GM23338 (cell line): Measurements from ENCODE around the gene FAM8A1. TPM values are rescaled to one million over a fixed set of nuclear protein-coding genes. Genes with fewer than 3 reads are reported as not detected.

Source experiments
- ATAC-seq: fragments of 200-7000 bp; cut with Tn5 transposase; 3 replicates; pipeline ENCODE4 v1.9.1; 2020
- DNase-seq: peaks from one replicate; pipeline ENCODE4 v3.0.0-alpha.2; 2015; ENCODE audit warnings: low spot score
- H2AFZ ChIP-seq: fragments of 200-600 bp; sonication (generic); 2 replicates; pipeline ENCODE4 v1.8.0; 2016; ENCODE audit warnings: antibody characterized with exemption, mild to moderate bottlenecking, moderate library complexity
- H3F3A ChIP-seq: fragments of 200-600 bp; sonication (generic); replicated peaks from 2 replicates; pipeline ENCODE4 v1.8.0; 2017; ENCODE audit warnings: antibody characterized with exemption, mixed run types, low read depth
- H3K27ac ChIP-seq: fragments of 200-600 bp; sonication (generic); 2 replicates; pipeline ENCODE4 v1.6.1; 2016; ENCODE audit warnings: low read depth
- H3K27me3 ChIP-seq: fragments of 200-600 bp; sonication (generic); 2 replicates; pipeline ENCODE4 v1.8.0; 2016; ENCODE audit warnings: mild to moderate bottlenecking, mixed run types, moderate library complexity; ENCODE audit not compliant: insufficient read depth
- H3K36me3 ChIP-seq: fragments of 200-600 bp; sonication (generic); 2 replicates; pipeline ENCODE4 v1.8.0; 2016; ENCODE audit warnings: mild to moderate bottlenecking; ENCODE audit not compliant: insufficient read depth
- H3K4me1 ChIP-seq: fragments of 200-600 bp; sonication (generic); 2 replicates; pipeline ENCODE4 v1.8.0; 2016; ENCODE audit warnings: mild to moderate bottlenecking, moderate library complexity; ENCODE audit not compliant: insufficient read depth
- H3K4me2 ChIP-seq: fragments of 200-600 bp; sonication (generic); 2 replicates; pipeline ENCODE4 v1.7.1; 2017; ENCODE audit warnings: mixed run types
- H3K4me3 ChIP-seq: fragments of 200-600 bp; sonication (generic); 2 replicates; pipeline ENCODE4 v1.6.1; 2016; ENCODE audit warnings: mixed run types
- H3K79me2 ChIP-seq: fragments of 200-600 bp; sonication (generic); replicated peaks from 2 replicates; pipeline ENCODE4 v1.8.0; 2017; ENCODE audit warnings: mild to moderate bottlenecking; ENCODE audit not compliant: insufficient read depth
- H3K9me2 ChIP-seq: fragments of 200-600 bp; sonication (generic); 2 replicates; pipeline ENCODE4 v1.8.0; 2017; ENCODE audit not compliant: insufficient read depth
- H4K20me1 ChIP-seq: fragments of 200-600 bp; sonication (generic); replicated peaks from 2 replicates; pipeline ENCODE4 v1.8.0; 2017; ENCODE audit warnings: mild to moderate bottlenecking; ENCODE audit not compliant: insufficient read depth
- H3K27ac Mint-ChIP-seq: 2 replicates; pipeline ENCODE4 v1.8.0; 2020; ENCODE audit warnings: inconsistent platforms, mild to moderate bottlenecking, moderate library complexity, mixed read lengths
- H3K27me3 Mint-ChIP-seq: 3 replicates; pipeline ENCODE4 v1.8.0; 2022; ENCODE audit warnings: low read depth, mild to moderate bottlenecking, moderate library complexity, mixed read lengths, inconsistent platforms; ENCODE audit not compliant: insufficient read depth, poor library complexity
- H3K36me3 Mint-ChIP-seq: 3 replicates; pipeline ENCODE4 v1.8.0; 2021; ENCODE audit warnings: low read depth, mild to moderate bottlenecking, inconsistent platforms, moderate library complexity, mixed read lengths
- H3K4me1 Mint-ChIP-seq: 3 replicates; pipeline ENCODE4 v1.8.0; 2020; ENCODE audit warnings: mild to moderate bottlenecking, inconsistent platforms, mixed read lengths
- H3K4me3 Mint-ChIP-seq: 3 replicates; pipeline ENCODE4 v1.8.0; 2021; ENCODE audit warnings: moderate library complexity, mild to moderate bottlenecking, inconsistent platforms, mixed read lengths
- H3K9me3 Mint-ChIP-seq: 3 replicates; pipeline ENCODE4 v1.8.0; 2020; ENCODE audit warnings: moderate library complexity, mild to moderate bottlenecking, inconsistent platforms, mixed read lengths
- CTCF ChIP-seq, 2 experiments: fragments of 200-600 bp in 1 of 2; sonication (generic) in 1 of 2; conservative IDR thresholded peaks; 2 replicates each; pipeline versions ENCODE4 v1.5.1 to v1.6.1; 2016 to 2017; ENCODE audit warnings: antibody characterized with exemption in 2 of 2, low read depth in 2 of 2, mild to moderate bottlenecking in 2 of 2, moderate library complexity in 1 of 2
- ETS1 ChIP-seq: IDR thresholded peaks from 2 replicates; pipeline ENCODE4 v1.6.1; 2016; ENCODE audit warnings: antibody characterized with exemption
- EZH2phosphoT487 ChIP-seq: fragments of 200-600 bp; sonication (generic); IDR thresholded peaks from one replicate; pipeline ENCODE4 v1.8.1; 2018; ENCODE audit warnings: antibody characterized with exemption; ENCODE audit not compliant: unreplicated experiment
- REST ChIP-seq: IDR thresholded peaks from one replicate; pipeline ENCODE4 v1.6.1; 2018; ENCODE audit warnings: antibody characterized with exemption; ENCODE audit not compliant: unreplicated experiment
- STAT1 ChIP-seq: IDR thresholded peaks from one replicate; pipeline ENCODE4 v1.6.1; 2016; ENCODE audit warnings: antibody characterized with exemption; ENCODE audit not compliant: unreplicated experiment
- ZNF114 ChIP-seq: fragments of 250-450 bp; sonication (Bioruptor Pico); IDR thresholded peaks from 2 replicates; pipeline ENCODE4 v1.5.0; 2020; ENCODE audit warnings: mild to moderate bottlenecking, moderate library complexity
- ZNF462 ChIP-seq: fragments of 250-450 bp; sonication (Bioruptor Pico); IDR thresholded peaks from 2 replicates; pipeline ENCODE4 v1.5.0; 2020; ENCODE audit warnings: mild to moderate bottlenecking, moderate library complexity
- polyA plus RNA-seq: library from polyadenylated mRNA; unstranded; fragments of >200 nt; fragmentation: Nextera tagmentation; extraction: Ambion mirVana; gene quantifications from 2 replicates; pipeline ENCODE4 v1.2.1, GENCODE V29; 2016
- total RNA-seq: library from RNA; depleted of rRNA; stranded (reverse); fragments of >200 nt; shearing (Covaris generic); gene quantifications from 2 replicates; pipeline ENCODE4 v1.2.3, GENCODE V29; 2014

FAM8A1 gene
- total and polyA plus RNA-seq, 2 experiments from 2014 or later = 4.0 to 15.6 TPM

- TF ChIP-seq ZNF462 (CRISPR knock-in tag) (no peak), CTCF (conservative IDR thresholded peaks at IDR 0.05; ENCODE audit: low read depth in 2 of 2) (no peak), STAT1 (no peak), ZNF114 (CRISPR knock-in tag) (no peak), EZH2phosphoT487 (no peak)
Measured at GRCh38 chr6:17574866-17575560, 25.1 kb upstream of the FAM8A1 start (continued).

- Mint-ChIP-seq H3K4me1 (no peaks in the 10 kb centered on the region), H3K27me3 (peaks cover 6% of the 10 kb centered on the region)
Measured at GRCh38 chr6:17577059-17577458, 23.0 kb upstream of the FAM8A1 start.

More at GRCh38 chr6:17577059-17577458, 23.0 kb upstream of the FAM8A1 start:
- Histone ChIP-seq H4K20me1 (no peaks in the 10 kb centered on the region), H3K36me3 (no peaks in the 10 kb centered on the region; the same call in 1 of the 2 replicates), H3F3A (no peaks in the 10 kb centered on the region), H3K79me2 (no peaks in the 10 kb centered on the region), H3K27ac (no peak overlapping the region), H2AFZ (no peak overlapping the region), H3K4me3 (no peak overlapping the region), H3K4me2 (no peak overlapping the region), H3K4me1 (no peaks in the 10 kb centered on the region), H3K9me2 (no peaks in the 10 kb centered on the region), H3K27me3 (peaks cover 9% of the 10 kb centered on the region; the same call in 1 of the 2 replicates)
- DNase-seq = peak; percentile 40
- Mint-ChIP-seq H3K36me3 (peaks cover 21% of the 10 kb centered on the region), H3K27ac (no peak overlapping the region), H3K9me3 (peaks cover 41% of the 10 kb centered on the region), H3K4me3 (no peak overlapping the region)
- no peak for ATAC-seq
- no peak for TF ChIP-seq ZNF114 (CRISPR knock-in tag)
- no peak for TF ChIP-seq ETS1
- no peak for TF ChIP-seq REST
